Measurements from ENCODE around the gene RALY.

RALY gene

DNA sequence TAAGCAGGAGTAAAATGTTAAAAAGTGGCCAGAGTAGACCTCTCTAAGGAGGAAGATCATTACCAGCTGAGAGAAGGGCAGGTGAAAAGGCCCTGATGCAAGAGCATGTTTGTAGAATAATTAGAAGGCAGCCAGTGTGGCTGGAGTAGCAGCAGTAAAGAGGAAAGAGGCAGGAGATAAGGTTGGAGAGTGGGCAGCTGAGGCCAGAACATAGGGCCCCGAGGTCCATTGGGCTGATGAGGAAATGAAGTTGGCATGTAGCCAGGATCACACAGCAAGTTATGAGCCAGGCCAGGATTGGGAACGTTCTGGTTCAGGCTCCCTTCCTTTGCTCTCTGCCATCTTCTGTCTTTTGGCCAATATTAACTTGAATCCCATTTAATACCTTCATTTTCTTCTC lies 51.6 kb downstream of the RALY start:
- Histone ChIP-seq H3K27ac (ENCODE audit: low read depth, low read length) (no peak overlapping the region), H4K20me1 (ENCODE audit: control insufficient read depth, insufficient read depth, low read depth, low read length) (peaks cover 17% of the 10 kb centered on the region; the same call in 1 of the 2 replicates), H3K4me3 (ENCODE audit: low read length) (no peak overlapping the region), H3K27me3 (ENCODE audit: control insufficient read depth, low read length) (no peaks in the 10 kb centered on the region), H3K79me2 (ENCODE audit: control insufficient read depth, low read length) (peaks cover 88% of the 10 kb centered on the region), H3K4me1 (ENCODE audit: control insufficient read depth, low read length) (no peaks in the 10 kb centered on the region), H3K36me3 (ENCODE audit: control insufficient read depth, low read length) (no peaks in the 10 kb centered on the region; the same call in 1 of the 2 replicates), H3K4me2 (ENCODE audit: low read length) (no peak overlapping the region), H3F3A (ENCODE audit: control insufficient read depth, insufficient read depth) (no peaks in the 10 kb centered on the region), H3K9me3 (ENCODE audit: control insufficient read depth, insufficient read depth, low read length) (no peaks in the 10 kb centered on the region), H3K9me2 (replicated peaks; ENCODE audit: control insufficient read depth, low read length) (no peaks in the 10 kb centered on the region)
- no peak for TF ChIP-seq EZH2phosphoT487 (IDR thresholded peaks at IDR 0.05; ENCODE audit: borderline replicate concordance, low read length)
- TF ChIP-seq, protein P1, sequence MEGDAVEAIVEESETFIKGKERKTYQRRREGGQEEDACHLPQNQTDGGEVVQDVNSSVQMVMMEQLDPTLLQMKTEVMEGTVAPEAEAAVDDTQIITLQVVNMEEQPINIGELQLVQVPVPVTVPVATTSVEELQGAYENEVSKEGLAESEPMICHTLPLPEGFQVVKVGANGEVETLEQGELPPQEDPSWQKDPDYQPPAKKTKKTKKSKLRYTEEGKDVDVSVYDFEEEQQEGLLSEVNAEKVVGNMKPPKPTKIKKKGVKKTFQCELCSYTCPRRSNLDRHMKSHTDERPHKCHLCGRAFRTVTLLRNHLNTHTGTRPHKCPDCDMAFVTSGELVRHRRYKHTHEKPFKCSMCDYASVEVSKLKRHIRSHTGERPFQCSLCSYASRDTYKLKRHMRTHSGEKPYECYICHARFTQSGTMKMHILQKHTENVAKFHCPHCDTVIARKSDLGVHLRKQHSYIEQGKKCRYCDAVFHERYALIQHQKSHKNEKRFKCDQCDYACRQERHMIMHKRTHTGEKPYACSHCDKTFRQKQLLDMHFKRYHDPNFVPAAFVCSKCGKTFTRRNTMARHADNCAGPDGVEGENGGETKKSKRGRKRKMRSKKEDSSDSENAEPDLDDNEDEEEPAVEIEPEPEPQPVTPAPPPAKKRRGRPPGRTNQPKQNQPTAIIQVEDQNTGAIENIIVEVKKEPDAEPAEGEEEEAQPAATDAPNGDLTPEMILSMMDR (IDR thresholded peaks at IDR 0.05; ENCODE audit: low read depth, low read length, poor library complexity, severe bottlenecking) = no peak

DNA sequence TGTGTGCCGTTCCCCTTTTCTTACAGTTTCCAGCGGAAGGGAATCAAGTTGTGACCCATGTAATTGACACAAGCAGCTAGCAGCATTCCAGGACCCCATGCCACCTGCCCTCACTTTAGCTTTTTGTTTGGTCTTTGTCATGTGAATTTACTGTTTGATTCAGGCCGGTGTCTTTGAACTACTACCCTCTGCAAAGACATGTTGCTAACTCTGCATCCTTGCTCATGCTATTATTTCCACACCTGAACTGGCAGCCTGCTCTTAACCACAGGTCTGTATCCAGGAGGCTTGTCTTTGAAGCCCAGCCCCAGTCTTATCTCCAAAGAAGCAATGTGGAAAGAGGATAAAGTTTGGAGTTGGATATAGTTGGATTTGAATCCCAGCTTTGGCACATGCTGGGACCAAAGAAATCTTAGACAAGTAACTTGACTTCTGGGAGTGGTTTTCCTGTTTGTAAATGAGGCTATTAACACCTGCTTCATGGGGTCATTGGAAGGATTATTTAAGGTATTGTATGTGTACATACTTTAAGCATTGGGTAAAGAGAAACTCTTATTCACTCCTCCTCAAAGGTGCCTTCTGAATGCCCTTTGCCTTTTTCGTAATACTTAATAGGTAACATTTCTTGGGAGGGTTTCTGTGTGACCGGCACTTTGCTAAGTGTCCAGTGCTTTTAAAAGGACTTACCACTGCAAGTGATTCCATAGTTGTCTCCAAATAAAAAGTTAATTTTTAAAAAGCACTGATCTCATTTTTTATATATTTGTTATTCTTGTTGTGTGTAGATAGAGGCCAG lies 52.4 kb downstream of the RALY start:
- Histone ChIP-seq H3K27ac (ENCODE audit: low read depth, low read length) (no peak overlapping the region), H4K20me1 (ENCODE audit: control insufficient read depth, insufficient read depth, low read depth, low read length) (peaks cover 24% of the 10 kb centered on the region; the same call in 1 of the 2 replicates), H3F3A (ENCODE audit: control insufficient read depth, insufficient read depth) (no peaks in the 10 kb centered on the region), H3K9me3 (ENCODE audit: control insufficient read depth, insufficient read depth, low read length) (no peaks in the 10 kb centered on the region), H3K36me3 (ENCODE audit: control insufficient read depth, low read length) (no peaks in the 10 kb centered on the region; the same call in 1 of the 2 replicates), H3K9me2 (replicated peaks; ENCODE audit: control insufficient read depth, low read length) (no peaks in the 10 kb centered on the region), H3K79me2 (ENCODE audit: control insufficient read depth, low read length) (peaks cover 88% of the 10 kb centered on the region), H3K4me2 (ENCODE audit: low read length) (no peak overlapping the region), H3K27me3 (ENCODE audit: control insufficient read depth, low read length) (no peaks in the 10 kb centered on the region), H3K4me1 (ENCODE audit: control insufficient read depth, low read length) (no peaks in the 10 kb centered on the region), H3K4me3 (ENCODE audit: low read length) (no peak overlapping the region)
- TF ChIP-seq EZH2phosphoT487 (IDR thresholded peaks at IDR 0.05; ENCODE audit: borderline replicate concordance, low read length) = no peak
- TF ChIP-seq, protein P1 (IDR thresholded peaks at IDR 0.05; ENCODE audit: low read depth, low read length, poor library complexity, severe bottlenecking) = no peak

DNA sequence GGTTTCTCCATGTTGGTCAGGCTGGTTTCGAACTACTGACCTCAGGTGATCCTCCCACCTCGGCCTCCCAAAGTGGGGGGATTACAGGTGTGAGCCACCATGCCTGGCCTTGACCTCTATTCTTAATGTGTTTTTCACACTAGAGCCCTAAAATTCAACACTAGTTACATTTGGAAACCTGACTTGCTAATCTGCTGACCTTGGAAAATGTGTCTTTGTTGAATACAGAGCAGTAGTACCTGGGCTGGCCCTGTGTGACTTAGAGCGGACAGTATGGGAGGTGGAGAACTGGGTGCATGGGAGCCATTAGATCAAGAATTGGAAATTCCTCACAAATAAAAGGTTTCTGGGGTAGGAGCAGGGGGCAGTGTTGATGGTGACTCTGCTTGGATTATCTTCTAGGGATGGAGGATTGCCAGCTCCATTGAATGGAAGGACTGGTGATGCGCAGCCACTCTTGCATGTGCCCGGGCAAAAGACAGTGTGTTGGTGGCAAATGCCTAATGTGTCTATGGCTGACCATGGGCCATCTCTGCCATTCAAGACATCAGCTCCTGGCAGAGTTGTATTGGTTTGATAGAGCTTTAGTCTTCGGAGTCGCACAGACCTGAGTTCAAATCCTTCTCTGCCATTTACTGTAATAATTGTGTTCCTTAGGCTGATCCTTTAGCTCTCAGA lies 53.4 kb downstream of the RALY start:
- Histone ChIP-seq H3F3A (ENCODE audit: control insufficient read depth, insufficient read depth) (no peaks in the 10 kb centered on the region), H3K79me2 (ENCODE audit: control insufficient read depth, low read length) (peaks cover 88% of the 10 kb centered on the region), H3K4me1 (ENCODE audit: control insufficient read depth, low read length) (no peaks in the 10 kb centered on the region), H4K20me1 (ENCODE audit: control insufficient read depth, insufficient read depth, low read depth, low read length) (peaks cover 25% of the 10 kb centered on the region; the same call in 1 of the 2 replicates), H3K9me3 (ENCODE audit: control insufficient read depth, insufficient read depth, low read length) (no peaks in the 10 kb centered on the region), H3K36me3 (ENCODE audit: control insufficient read depth, low read length) (no peaks in the 10 kb centered on the region), H3K9me2 (replicated peaks; ENCODE audit: control insufficient read depth, low read length) (no peaks in the 10 kb centered on the region), H3K27me3 (ENCODE audit: control insufficient read depth, low read length) (no peaks in the 10 kb centered on the region), H3K27ac (ENCODE audit: low read depth, low read length) (no peak overlapping the region), H3K4me3 (ENCODE audit: low read length) (no peak overlapping the region), H3K4me2 (ENCODE audit: low read length) (no peak overlapping the region)
- TF ChIP-seq, protein P1 (IDR thresholded peaks at IDR 0.05; ENCODE audit: low read depth, low read length, poor library complexity, severe bottlenecking) = no peak
- no peak for TF ChIP-seq EZH2phosphoT487 (IDR thresholded peaks at IDR 0.05; ENCODE audit: borderline replicate concordance, low read length)

All from DOHH2 (cell line).